ENCODE data around the gene SLC9A3.
"Not testable (repeated sequence)": the region's sequence is repeated elsewhere in the genome, so short reads cannot be mapped to it uniquely, and the experiment has no call there.

Gene SLC9A3

DNA sequence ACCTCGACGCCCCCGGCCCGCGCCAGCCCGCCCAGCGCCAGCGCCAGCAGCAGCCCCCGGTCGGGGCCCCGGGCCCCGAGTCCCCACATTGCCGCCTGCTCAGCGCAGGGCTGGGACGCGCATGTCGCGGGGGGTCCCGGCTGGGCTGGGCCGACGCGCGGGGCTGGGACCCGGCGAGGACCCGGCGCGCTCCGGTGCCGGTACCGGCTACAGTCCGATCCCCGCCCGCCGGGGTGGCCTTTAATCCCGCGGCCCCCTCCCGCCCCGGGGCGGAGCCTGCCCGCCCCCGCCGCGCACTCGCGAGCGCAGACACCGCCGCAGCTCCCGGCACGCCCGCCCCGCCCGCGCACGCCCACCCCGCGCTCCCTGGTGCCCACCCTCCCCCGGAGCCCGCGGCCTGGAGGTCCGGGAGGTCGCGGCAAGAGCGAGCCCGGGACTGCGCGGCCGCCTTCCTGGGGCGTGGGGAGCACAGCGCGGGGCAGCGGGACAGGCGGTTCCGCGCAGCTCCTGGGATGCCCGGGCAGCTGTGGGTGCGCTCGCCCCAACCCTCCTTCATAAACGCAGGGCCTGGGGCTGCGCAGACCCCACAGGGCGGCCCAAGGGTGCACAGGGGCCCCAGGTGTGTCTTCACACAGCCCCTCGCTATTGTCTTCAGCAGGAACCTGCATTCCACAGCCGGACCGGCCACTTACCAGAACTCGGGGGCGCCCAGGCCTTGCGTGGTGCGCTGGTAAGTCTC, at the start of gene SLC9A3:
SLC9A3 (minus strand) TSS at position 216 of the 739 bp plus-strand sequence.
- DNase-seq (ENCODE audit: low read depth in 2 of 2): no peak

DNA sequence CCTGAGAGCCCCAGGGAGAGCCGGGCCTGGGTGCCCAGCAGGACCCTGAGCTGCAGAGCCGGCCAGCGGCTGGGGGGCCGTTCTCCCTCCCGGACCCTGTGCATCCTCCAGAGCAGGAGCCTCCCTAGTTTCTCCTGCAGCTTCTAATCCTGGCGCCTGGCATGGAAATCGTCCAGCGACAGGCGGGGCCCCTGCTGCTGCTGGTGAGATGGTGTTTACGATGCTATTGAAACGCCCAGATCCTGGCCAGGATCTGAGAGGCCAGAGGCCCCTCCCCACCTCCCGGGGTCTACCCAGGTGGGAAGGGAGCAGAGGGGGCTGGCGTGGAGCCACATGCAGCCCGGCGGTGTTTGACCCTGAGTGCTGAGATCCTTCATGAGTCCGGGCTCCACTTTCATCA, 49.7 kb upstream of the SLC9A3 start:
- no peak for DNase-seq (ENCODE audit: low read depth in 2 of 2)

DNA sequence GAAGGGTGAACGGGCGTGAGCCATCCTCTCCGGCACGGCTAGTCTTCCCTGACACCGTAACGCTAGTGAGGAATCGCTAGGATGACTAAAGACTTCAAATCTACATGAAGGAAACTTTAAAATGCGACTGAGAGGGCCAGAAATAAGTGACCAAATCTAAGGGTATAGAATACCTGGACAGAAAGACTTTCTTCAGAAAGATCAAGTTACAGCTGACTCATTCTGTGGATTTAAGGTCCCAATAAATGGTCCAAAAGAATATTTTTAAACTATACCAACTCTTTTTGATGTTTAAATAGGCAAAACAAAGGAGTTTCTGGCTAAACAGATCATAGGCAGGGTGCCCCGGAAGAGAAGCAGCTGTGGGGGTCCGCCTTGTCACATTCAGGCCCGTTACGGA, 49.0 kb upstream of the SLC9A3 start:
- DNase-seq (ENCODE audit: low read depth in 2 of 2): no peak

DNA sequence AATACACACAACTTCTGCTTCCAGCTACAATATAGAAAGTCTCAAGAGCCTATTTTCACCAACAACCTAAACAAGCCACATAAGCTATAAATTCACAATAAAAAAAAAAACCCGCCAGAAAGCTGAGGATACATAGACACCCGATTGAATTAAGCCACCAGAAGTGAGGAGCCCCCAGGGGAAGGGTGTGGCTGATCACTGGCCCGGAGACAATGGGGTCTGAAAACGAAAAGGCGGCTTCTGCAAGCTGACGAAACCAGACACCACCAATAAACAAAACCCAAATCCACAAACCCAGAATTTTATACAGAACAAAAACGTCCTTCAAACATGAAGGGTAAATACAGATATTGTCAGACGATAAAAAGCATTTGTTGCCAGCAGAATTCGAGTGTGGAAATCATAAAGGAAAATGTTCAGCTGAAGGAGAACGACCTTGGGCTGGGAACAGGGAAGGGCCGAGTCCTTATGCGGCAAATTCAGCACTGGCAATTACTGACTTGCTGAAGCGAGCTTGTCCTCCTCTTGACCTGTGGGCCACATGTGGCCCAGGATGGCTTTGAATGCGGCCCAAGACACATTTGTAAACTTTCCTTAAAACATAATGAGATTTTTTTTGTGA, 48.3 kb upstream of the SLC9A3 start:
- DNase-seq (ENCODE audit: low read depth in 2 of 2): no peak

DNA sequence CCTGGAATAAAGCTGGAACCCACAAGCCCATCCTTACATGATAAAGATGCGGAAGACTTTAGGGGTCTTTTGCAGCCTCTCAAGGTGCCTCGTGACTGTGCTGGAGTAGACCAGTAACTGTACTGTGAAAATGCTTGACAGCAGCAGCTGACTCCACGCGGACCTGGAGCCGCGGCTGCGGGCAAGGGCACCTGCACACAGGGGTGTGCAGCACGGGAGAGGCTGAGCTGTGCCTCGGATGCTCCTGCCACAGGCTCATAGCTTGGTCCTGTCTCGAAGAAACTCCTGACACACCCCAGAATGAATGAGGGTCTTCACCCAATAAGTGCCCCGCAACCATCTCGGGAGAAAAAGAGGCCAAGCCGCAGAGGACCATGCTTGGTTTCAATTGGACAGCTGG, 47.5 kb upstream of the SLC9A3 start:
- DNase-seq (ENCODE audit: low read depth in 2 of 2): no peak

DNA sequence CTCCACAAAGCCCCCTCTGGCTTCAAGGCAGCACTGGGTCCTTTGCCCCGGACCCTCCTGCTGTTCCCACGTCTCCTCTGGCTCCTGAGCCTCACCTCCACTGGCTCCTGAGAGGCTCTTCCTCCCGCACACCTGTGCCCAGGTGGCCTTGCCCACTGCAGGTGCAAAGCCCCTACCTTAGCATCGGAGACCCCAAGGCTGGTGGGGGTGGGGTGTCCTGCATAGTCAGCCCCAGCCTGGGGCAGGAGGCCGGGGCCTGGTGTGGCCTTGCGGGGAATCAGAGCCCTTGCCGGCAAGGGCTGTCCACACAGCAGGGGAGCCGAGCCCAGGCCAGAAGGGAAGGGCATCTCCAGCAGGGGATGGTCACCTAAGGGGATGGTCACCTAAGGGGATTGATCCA, 46.6 kb upstream of the SLC9A3 start:
- no peak for DNase-seq (ENCODE audit: low read depth in 2 of 2)

DNA sequence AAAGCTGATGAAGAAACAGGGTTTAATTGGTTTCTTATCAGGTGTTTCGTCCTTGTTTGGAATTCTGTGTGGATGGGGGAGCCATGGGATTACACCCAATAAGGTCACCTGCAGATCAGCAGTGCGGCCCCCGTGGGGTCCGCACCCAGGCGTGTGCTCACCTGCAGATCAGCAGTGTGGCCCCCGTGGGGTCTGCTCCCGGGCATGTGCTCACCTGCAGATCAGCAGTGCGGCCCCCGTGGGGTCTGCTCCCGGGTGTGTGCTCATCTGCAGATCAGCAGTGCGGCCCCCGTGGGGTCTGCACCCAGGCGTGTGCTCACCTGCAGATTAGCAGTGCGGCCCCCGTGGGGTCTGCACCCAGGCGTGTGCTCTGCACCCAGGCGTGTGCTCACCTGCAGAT, 46.2 kb upstream of the SLC9A3 start:
- DNase-seq (ENCODE audit: low read depth in 2 of 2): no peak

DNA sequence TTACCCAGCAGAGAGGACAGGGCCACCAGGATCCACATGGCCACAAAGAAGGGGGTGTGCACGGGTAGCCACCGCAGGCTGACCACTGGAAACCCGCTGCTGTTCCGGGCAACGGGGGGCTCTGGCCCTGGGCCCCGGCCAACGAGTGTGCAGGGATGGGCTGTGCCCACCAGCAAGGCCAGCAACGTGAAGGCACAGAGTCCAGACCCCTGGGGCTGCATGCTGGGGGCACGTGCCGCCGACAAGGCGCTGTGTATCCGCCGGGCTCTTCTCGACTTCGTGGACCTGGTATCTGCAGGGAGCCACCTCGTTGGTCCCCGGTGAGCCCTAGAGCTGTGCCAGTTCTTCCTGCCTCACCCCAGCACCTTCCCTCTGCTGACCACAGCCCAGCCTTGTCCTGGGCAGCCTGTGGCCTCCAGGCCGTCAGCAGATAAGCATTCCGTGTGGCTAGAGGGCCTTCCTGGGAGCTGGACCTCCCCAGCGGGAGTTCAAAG, 45.7 kb upstream of the SLC9A3 start:
- no peak for DNase-seq (ENCODE audit: low read depth in 2 of 2)

DNA sequence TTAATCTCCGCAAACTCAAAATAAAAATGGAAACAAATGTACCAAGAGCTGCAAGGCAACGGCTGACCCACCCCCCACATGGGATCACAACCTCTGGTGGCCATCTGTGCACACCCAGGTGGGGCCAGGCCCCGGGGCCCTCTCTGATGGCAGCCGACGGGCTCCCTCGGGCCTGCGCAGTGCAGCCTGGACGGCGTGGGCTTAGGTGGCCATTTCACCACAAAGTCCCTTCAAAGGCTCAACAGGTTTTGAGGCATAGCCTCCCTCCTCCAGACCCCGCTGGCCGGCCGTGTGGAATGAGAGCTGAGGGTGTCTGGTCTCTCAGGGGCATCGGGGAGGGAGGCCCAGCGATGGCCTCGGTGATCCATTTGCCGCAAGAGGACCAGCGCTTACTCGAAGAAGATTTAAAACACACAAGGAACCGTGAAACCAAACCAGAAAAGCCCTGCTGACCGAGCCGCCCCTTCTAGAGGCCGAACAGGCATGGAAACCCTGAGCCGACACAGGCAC, 45.2 kb upstream of the SLC9A3 start:
- no peak for DNase-seq (ENCODE audit: low read depth in 2 of 2)

DNA sequence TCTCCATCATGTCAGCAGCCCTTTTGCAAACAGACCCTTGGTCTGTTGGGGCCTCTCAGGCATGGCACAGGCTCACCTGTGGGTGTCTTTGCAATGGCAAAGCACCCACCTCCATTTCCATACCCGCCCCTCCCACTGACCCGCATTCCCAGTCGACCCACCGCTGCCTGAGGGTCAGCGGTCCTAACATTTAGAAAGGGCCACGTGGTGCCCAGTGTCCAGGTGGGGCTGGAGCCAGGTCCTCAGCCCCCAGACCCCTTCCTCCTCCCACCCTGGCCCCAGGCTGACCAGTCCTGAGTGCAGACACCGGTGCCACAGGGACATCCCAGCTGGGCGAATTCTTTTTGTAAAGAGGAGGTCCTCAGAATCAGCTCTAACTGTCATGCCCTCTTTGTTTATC, 44.6 kb upstream of the SLC9A3 start:
- DNase-seq (ENCODE audit: low read depth in 2 of 2): no peak

DNA sequence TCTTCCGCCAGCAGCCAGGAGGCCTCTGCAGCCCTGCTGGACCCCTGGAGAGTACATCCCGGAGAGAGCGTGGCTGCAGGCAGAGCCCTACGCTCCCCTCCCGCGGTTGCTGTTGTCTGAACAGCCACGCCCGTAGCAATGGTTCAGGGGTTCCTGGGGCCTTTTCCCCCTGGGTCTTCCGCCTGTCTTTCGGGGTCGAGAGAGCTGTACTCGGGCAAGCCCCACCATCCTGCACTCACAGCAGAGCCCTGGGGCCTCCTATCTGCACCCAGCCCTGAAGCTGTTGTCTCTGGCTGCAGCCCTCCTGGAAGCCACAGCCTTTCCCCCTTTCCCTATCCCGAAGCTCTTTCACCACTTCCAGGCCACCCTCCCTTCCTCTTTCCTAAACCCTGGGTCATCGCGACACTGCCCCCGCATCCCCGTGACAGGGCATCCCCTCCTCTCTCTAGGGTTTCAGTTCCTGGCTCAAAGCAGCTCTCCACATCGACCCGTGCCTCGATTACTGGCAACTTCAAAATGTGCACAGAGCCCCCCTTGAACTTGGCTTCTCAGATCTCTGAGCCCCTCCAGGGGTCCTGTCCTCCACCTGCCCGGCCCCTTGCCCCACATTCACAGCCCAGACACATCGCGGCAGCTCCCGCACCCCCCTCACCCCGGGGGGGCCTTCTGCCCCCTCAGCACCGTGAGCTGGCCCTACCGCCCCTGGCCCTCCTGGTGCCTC, 44.0 kb upstream of the SLC9A3 start:
- no peak for DNase-seq (ENCODE audit: low read depth in 2 of 2)

DNA sequence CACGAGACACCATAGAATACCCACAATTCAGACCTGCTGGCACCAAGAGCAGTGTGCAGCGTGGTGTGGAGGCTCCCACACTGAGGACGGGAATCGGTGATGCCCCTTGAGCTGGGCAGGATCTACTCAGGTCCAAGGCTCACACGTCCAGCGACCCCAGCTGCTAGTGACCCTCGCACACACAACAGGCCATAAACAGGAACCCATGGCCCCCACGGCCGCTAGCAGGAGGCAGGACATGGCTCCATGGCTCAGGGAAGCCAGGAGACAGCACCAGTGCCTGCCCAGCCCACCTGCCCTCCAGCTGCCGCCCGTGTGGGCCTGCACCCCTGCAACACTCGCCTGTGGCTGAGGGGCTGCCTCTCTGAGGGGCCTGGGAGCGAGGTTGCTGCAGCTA, 43.4 kb upstream of the SLC9A3 start:
- DNase-seq (ENCODE audit: low read depth in 2 of 2): no peak

DNA sequence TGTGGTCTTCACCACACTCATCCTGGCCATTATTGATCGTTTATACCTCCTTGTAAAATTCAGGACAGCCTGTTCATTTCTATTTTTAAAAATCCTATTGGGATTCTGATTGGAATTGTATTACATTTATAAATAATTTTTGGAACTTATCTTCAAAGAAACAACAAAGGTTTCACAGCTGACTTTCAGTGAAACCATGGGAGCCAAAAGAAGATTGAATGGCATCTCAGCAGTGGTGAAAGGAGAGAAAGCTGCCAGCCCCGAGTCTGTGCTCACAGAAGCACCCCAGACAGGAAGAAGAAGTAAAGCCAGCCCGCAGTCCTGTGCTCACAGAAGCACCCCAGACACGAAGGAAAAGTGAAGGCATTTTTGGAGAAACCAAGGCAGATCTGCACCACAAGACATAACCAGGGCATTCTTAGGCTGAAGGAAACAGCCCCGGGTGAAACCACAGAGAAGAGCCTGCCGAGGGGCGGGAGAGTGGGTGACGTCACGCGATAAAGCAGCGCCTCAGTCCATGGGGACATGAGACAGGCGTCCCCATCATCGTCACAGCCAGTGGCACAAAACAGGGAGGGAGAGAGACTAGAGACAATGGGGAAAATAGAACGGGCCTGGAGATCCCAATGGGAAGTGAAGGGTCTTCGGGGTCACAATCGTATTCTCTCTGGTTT, 42.5 kb upstream of the SLC9A3 start:
- no peak for DNase-seq (ENCODE audit: low read depth in 2 of 2)

DNA sequence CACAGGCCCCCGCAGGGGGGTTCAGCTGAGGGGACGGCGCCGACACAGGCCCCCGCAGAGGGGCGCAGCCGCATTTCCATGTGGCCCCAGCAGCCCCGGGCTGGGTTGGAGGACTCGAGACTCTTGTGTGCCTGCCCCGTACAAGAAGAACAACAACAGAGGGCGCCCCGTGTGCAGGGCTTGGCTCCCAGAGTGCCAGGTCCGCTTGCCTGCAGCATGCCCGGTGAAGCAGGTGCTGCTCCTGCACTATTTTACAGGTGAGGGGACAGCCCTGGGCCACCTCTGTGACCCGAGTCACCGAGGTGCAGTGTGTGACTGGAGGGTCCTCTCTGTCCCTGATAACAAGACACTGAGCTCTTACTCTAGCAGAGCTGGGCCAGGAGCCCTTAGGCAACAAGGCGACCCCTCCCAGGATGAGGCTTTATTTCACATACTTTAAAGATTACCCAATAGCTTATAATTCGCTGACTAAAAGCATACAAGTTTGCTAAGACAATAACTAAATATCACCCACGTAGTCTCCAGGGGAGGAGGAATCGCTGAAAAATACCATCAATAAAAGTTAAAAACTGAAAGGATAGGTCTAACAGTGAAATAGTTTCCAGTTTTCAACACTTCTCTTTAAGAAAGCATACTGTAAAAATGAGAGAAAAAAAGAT, 41.7 kb upstream of the SLC9A3 start:
- no peak for DNase-seq (ENCODE audit: low read depth in 2 of 2)

DNA sequence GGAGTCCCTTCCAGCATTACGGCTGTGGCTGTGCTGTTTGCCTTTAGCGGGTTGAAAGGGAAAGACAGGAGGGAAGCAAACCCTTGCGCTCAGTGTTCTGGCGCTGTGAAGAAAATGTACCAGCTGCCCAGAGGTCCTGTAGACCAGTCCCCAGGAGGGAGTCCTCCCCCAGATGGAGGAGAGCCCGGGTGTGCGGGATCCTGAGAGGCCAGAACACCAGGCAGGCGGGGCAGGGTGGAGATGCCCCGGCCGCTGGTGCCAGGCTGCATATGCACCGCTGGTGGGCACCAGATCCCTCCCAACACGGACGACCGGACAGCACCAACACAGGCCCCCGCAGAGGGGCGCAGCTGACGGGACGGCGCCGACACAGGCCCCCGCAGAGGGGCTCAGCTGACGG, 37.2 kb upstream of the SLC9A3 start:
- DNase-seq (ENCODE audit: low read depth in 2 of 2): no peak

DNA sequence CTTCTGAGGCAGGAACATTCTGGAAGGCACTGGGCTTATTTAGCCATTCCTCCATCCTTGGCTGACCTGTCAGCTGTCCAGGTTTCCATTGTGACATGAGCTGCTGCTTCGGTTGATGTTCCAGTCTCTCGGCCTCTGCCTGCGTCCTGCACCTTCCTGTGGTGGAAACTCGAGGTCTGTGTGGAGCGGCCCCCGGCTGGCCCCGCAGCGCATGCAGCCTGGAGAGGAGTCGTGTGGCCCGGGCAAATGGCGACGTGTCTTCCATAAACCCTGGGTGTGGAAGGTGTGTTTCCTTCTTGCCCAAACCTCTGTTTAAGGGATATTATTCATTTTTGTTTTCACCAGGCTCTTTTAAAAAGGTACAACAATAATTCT, 36.5 kb upstream of the SLC9A3 start:
- DNase-seq (ENCODE audit: low read depth in 2 of 2): no peak

DNA sequence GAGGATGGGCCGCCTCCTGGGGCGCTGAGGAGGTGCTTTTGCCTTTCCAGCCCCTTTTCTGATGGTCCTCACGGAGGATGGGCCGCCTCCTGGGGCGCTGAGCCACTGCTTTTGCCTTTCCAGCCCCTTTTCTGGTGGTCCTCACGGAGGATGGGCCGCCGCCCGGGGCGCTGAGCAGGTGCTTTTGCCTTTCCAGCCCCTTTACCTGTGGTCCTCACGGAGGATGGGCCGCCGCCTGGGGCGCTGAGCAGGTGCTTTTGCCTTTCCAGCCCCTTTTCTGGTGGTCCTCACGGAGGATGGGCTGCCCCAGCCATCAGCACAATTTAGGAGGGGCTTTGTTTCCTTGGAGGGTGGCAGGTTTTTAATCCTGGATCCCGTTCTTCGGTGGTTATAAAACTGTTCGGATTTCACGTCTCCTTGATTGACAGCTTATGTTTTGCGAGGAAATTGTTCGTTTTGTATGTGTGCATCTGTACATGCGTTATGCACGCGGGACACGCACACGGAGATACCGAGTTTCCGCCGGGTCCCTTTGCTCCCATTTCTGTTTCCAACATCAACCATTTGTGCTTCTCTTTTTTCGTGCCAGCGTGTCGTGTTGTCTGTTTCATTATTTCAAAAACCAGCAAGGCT, 34.7 kb upstream of the SLC9A3 start:
- DNase-seq (ENCODE audit: low read depth in 2 of 2): no peak

DNA sequence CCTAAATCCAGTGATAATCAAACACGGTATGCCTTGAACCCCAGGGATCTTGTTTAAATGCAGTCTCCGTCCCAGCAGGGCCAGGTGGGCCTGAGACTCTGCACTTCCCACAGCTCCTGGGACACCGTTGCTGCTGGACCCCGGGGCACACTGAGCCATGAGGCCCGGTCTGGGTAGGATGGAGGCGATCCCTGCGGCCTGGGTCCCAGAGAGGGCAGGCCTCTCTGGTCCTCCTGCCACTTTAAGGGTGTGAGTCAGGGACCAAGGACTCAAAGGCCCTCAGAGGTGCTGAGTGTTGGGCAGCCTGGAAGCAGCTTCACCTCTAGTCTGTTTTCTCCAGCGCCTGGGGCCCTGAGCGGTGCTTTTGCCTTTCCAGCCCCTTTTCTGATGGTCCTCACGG, 34.1 kb upstream of the SLC9A3 start:
- DNase-seq (ENCODE audit: low read depth in 2 of 2): no peak

DNA sequence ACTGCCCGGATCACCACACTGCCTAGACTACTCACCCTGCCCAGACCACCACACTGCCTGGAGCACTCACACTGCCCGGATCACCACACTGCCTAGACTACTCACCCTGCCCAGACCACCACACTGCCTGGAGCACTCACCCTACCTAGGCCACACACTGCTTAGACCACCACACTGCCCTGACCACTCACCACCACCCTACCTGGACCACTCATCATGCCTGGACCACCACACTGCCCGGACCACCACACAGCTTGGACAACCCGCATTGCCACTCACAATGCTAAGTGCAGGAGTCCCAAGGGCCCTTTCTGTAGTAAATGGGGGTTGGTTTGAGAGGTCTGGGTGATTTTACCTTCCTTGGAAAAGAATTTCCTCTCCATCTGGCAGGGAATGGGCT, 33.7 kb upstream of the SLC9A3 start:
- not testable (repeated sequence) for DNase-seq (ENCODE audit: low read depth in 2 of 2)

DNA sequence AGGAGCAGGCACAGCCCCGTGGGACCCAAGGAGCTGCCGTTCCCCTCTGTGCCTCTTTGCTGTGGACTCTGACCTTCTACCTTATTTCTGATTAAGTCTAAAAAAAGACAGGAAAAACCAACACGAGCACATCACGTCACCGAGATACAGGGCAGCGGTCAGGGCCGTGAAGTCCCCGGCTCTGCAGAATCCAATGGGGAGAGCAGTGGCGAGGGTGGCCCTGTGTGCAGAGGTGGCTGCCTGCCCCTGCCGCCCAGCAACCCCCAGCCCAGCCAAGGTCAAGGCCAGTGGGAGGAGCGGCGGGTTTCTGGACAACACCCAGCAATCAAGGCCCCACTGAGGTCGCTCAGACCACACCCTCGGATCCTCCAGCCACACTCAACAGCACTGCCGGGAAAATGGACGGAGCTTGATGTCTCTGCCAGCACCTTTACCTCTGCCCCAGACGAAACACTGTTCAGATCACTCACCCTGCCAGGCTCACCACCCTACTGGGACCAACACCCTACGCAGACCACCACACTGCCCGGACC, 32.7 kb upstream of the SLC9A3 start:
- DNase-seq (ENCODE audit: low read depth in 2 of 2): no peak

DNA sequence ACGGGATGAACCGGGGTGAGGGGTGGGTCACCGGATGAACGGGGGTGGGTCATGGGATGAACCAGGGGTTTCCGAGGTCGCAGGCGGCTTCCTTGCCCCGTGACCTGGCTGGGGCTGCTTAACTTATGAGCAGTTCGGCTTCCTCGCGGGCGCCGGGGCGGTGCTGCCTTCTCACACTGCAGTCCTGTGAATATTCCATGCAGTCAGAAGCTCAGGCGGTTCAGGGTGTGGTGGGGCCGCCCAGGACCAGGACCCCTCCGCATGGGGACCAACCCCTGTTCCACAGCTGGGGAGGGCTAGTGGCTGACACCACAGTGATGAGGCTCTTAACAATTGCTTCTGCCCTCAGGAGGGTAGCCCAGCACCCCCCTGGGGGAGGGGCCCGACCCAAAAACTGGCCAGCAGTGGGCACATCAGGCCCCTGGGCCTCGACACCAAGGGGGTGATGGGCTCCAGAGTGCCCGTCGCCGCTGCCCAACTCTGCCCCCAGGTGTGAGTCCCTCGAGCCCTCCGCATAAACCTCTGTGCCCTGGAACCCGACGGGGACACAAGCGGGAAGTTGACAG, 30.9 kb upstream of the SLC9A3 start:
- DNase-seq (ENCODE audit: low read depth in 2 of 2): no peak
